Activated T-helper 1 cell treated with anti-CD3 and anti-CD28 coated beads, Interleukin-12 subunit alpha, Interleukin-12 subunit beta, Interleukin-2, Interleukin-4 antibody, amounts not matched to agents 30 ng/mL and 10 ng/mL and 1 ng/mL, durations not matched to agents 14 hours and 24 hours and 36 hours (primary cell): Measurements from ENCODE around the gene CLN5. TPM values are rescaled to one million over a fixed set of nuclear protein-coding genes. Genes with fewer than 3 reads are reported as not detected.

Experiments
- DNase-seq: peaks from one replicate; pipeline ENCODE4 v3.0.0; 2021; ENCODE audit warnings: low spot score
- H3K27ac Mint-ChIP-seq: one replicate; pipeline ENCODE4 v1.8.0; 2021; ENCODE audit warnings: mild to moderate bottlenecking, mixed read lengths
- H3K27me3 Mint-ChIP-seq: one replicate; pipeline ENCODE4 v1.8.0; 2022; ENCODE audit warnings: mild to moderate bottlenecking, moderate library complexity, mixed read lengths; ENCODE audit not compliant: insufficient read depth
- H3K36me3 Mint-ChIP-seq: one replicate; pipeline ENCODE4 v1.8.0; 2021; ENCODE audit warnings: low read depth, mixed read lengths
- H3K4me1 Mint-ChIP-seq: one replicate; pipeline ENCODE4 v1.8.0; 2021; ENCODE audit warnings: low read depth, mixed read lengths
- H3K4me3 Mint-ChIP-seq: one replicate; pipeline ENCODE4 v1.8.0; 2021; ENCODE audit warnings: mild to moderate bottlenecking, moderate library complexity, mixed read lengths
- H3K9me3 Mint-ChIP-seq: one replicate; pipeline ENCODE4 v1.8.0; 2021; ENCODE audit warnings: mixed read lengths
- intact Hi-C: fragments of 100-400 bp; cut with micrococcal nuclease; formaldehyde crosslinking; loops from one replicate; pipeline ENCODE4 v1.15.1; 2024
- total RNA-seq: library from RNA; stranded (reverse); gene quantifications from 2 replicates; pipeline ENCODE4 v1.2.3, GENCODE V29; 2022

Gene CLN5
- total RNA-seq, 1 donor from 2014 or later: 14.2 TPM

DNA sequence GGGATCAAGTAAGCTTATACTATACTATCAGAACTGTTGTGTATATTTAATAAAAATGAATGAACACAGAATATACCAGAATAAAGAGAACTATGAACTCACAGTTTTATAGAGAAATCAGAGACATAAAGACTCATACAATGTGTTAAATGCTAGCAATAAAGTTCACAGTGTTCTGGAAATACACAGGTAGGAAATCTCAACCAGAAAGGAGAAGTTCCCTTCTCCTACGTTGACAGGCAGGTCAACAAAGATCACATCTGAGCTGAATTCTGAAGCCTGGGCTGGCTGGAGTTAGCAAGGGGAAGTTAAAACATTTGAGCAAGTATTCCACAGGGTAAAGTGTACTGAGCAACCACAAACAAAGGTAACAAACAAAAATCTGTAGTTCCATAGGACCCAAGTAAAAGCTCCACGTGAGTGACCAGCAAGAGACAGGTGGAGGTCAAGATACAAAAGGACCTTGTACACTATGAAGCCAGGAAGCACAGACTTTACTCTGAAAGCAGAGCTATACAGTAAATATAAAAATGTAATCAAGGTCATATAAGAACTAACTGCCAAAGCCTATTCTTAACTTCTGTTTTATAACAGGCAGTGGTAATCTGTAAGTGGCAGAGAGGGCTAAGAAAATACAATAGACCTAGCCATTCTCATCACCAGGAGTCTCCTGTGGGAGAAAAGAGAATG, 22.1 kb downstream of the CLN5 start:
- Mint-ChIP-seq H3K9me3 (no peaks in the 10 kb centered on the region), H3K27ac (no peak overlapping the region), H3K4me1 (peaks cover 31% of the 10 kb centered on the region), H3K36me3 (peaks cover 53% of the 10 kb centered on the region), H3K27me3 (no peaks in the 10 kb centered on the region), H3K4me3 (no peak overlapping the region)
- no peak for DNase-seq
- intact Hi-C loops: no loop called here

DNA sequence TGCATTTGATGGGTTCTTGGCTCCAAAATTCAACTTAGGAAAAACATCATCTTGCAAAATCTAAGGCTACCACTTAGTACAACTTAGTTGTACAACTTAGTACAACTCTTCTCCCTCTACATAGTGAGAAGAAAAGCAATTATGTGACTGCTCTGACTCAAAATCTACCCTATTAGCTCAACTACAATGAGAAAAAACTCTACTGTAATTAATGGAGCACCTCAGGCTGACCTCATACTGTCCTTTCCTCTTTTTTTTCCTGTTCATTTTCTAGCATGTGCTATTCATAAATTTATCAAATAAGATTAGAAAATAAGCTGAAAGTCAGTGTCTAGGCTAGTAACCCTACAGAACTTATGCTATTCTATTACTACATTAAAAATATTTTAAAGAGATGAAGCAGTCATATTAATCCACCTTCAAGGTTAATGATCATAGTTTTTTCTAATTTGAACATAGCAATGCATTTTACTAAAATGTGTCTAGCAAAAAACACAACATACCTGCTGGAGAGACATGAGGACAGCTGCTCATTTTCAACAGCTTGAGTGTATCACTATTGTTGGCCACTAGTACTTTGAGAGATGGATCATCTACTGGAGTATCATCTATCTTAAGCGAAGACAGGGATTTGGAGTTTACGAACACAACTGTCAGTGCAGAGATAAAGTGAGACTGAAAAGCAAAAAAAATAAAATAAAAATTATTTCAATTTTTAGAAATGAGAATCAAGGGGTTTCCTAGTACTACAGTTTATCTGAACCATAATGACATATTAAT, 23.2 kb downstream of the CLN5 start:
- no peaks in the 10 kb centered on the region for H3K9me3 Mint-ChIP-seq
- no peak overlapping the region for H3K27ac Mint-ChIP-seq
- peaks cover 26% of the 10 kb centered on the region for H3K4me1 Mint-ChIP-seq
- DNase-seq: no peak
- no peaks in the 10 kb centered on the region for H3K27me3 Mint-ChIP-seq
- intact Hi-C loops: no loop called here
- H3K4me3 Mint-ChIP-seq: no peak overlapping the region
- peaks cover 45% of the 10 kb centered on the region for H3K36me3 Mint-ChIP-seq

DNA sequence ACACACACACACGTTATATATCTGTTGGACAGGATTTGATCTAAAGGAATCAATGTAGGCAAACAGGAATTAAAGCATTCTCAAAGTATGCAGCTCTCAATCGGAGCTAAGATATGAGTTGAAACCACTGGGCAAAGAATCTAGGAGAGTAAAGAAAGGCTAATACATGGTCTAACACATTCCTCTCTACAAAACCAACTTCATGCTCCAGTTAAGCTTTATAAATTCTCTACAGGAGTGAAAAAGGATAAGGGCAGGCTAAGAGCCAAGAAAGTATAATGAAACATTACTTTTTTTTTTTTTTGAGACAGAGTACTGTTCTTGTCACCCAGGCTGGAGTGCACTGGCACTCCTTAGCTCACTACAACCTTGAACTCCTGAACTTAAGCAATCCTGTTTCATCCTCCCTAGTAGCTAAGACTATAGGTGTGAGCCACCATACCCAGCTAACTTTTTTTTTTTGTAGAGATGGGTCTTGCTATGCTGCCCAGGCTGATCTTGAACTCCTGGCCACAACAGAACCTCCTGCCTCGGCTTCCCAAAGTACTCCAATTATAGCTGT, 24.5 kb downstream of the CLN5 start:
- no peaks in the 10 kb centered on the region for H3K27me3 Mint-ChIP-seq
- intact Hi-C loops: loop anchor here (1.0 kb wide), 1 partner anchor 9 kb away; no protein-coding TSS in a partner anchor

DNA sequence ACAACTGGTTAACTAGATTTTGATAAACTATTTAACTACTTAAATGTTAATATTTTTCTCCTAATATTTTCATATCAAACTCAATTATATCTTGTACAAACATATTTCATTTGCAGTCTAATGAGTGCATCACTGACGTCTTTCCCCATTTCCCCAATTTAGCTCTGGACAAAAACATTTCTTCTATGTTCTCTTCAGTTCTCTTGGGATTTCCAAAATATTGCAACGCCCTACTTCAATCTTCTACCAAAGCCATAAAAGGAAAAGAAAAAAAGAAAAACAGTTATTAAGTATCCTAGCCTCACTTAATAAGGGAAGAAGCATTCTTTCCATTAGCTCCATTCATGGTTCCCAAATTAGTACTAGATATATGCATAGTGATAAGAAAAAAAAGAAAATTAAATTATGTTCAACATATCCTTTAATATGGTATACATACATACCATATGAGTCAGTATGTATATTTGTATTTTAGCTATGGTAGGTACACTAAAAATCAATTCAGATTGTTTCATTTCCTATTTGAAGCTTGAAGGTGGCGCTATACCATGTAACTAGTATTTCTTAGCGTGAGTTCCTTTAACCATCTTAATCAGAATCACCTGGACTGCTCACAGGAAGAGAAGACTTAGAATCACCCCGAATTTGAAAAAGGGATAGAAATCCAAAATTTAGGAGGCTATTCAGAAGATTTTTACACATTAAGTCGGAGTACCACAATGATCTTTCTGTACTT, 25.2 kb downstream of the CLN5 start:
- H3K36me3 Mint-ChIP-seq: peaks cover 39% of the 10 kb centered on the region
- H3K27ac Mint-ChIP-seq: no peak overlapping the region
- H3K4me3 Mint-ChIP-seq: no peak overlapping the region
- no peaks in the 10 kb centered on the region for H3K9me3 Mint-ChIP-seq
- DNase-seq: no peak
- no peaks in the 10 kb centered on the region for H3K27me3 Mint-ChIP-seq
- intact Hi-C loops: loop anchor here (1.0 kb wide), 1 partner anchor 8 kb away; no protein-coding TSS in a partner anchor
- peaks cover 32% of the 10 kb centered on the region for H3K4me1 Mint-ChIP-seq

More for the DNA sequence above, 24.5 kb downstream of the CLN5 start:
- no peak for DNase-seq
- no peak overlapping the region for H3K4me3 Mint-ChIP-seq
- peaks cover 40% of the 10 kb centered on the region for H3K36me3 Mint-ChIP-seq
- no peaks in the 10 kb centered on the region for H3K9me3 Mint-ChIP-seq
- no peak overlapping the region for H3K27ac Mint-ChIP-seq
- H3K4me1 Mint-ChIP-seq: peaks cover 26% of the 10 kb centered on the region

DNA sequence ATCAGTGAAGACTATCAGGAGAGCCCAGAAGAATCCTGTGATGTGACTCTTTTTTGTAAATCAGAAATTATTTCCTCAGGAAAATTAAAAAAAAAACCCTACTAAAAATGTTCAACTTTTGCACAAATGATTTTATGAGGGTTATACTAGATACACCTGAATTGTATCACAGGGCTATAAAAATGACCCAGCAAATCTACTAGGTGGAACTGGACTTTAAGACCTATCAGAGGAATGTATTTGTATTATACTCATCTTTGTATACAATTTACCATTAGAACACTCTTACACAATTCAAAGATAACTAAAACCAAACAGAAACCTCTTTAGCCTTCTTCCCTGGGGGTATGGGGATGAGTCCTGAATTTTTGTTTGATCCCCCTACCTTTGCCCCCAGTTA, 27.9 kb downstream of the CLN5 start:
- no peak for DNase-seq
- intact Hi-C loops: no loop called here
- no peaks in the 10 kb centered on the region for H3K27me3 Mint-ChIP-seq
- no peak overlapping the region for H3K4me3 Mint-ChIP-seq
- no peaks in the 10 kb centered on the region for H3K9me3 Mint-ChIP-seq
- H3K4me1 Mint-ChIP-seq: peaks cover 46% of the 10 kb centered on the region
- H3K27ac Mint-ChIP-seq: no peak overlapping the region
- H3K36me3 Mint-ChIP-seq: peaks cover 35% of the 10 kb centered on the region

DNA sequence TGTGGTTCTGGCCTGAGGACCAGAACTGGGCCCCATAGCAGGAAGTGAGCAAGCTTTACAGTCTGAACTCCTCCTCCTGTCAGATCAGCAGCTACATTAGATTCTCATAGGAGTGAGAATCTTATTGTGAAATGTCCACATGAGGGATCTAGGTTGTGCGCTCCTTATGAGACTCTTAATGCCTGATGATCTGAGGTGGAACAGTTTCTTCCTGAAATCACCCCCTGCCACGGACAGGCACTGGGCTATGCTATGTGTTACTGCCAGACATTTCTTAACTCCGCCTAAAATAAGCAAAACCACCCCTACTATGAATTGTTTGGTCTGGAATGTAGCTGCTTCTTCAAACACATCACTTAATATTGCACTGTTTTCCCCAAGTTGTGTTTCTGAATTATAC, 30.5 kb downstream of the CLN5 start:
- H3K4me3 Mint-ChIP-seq: peak overlapping the region; percentile 2
- DNase-seq: no peak
- H3K36me3 Mint-ChIP-seq: peaks cover 26% of the 10 kb centered on the region
- H3K4me1 Mint-ChIP-seq: peaks cover 58% of the 10 kb centered on the region
- intact Hi-C loops: no loop called here
- no peaks in the 10 kb centered on the region for H3K9me3 Mint-ChIP-seq
- H3K27ac Mint-ChIP-seq: no peak overlapping the region
- H3K27me3 Mint-ChIP-seq: no peaks in the 10 kb centered on the region

DNA sequence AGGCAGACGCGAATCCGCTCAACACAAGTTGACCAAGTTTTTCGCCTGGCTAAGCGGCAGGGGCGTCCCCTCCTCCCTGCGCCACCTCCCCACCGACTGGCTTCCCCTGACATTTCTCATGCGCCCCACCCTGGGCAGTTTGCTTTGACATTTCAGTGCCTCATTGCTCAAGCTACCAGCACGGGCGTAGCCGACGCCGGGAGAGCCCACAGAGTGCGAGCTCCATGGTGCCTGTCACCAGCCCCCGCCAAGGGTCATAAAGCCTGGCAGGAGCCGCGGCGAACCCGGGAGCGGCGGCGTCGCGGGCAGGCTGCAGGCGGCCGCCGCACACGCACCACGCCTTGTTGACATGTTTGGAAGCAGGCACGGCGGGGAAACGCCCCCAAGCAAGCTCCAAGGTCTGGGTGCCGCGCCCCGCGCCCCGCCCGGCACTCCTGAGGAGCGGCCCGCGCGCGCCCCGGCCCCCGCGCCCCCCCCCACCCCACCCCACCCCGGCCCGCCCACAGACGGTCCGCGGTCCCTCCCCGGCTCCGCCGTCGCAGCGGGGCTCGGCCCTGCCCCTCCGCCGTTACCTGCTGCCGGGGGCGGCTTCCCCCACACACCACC, 34.5 kb downstream of the CLN5 start:
- H3K4me1 Mint-ChIP-seq: peaks cover 63% of the 10 kb centered on the region
- no peaks in the 10 kb centered on the region for H3K9me3 Mint-ChIP-seq
- intact Hi-C loops: loop anchor here (1.0 to 5.0 kb wide), 4 partner anchors 140 to 1704 kb away; partner anchors contain the start of gene KCTD12
- peak overlapping the region; percentile 94 for H3K4me3 Mint-ChIP-seq
- DNase-seq: peak; percentile 77
- peak overlapping the region; percentile 93 for H3K27ac Mint-ChIP-seq
- peaks cover 23% of the 10 kb centered on the region for H3K36me3 Mint-ChIP-seq
- H3K27me3 Mint-ChIP-seq: no peaks in the 10 kb centered on the region

DNA sequence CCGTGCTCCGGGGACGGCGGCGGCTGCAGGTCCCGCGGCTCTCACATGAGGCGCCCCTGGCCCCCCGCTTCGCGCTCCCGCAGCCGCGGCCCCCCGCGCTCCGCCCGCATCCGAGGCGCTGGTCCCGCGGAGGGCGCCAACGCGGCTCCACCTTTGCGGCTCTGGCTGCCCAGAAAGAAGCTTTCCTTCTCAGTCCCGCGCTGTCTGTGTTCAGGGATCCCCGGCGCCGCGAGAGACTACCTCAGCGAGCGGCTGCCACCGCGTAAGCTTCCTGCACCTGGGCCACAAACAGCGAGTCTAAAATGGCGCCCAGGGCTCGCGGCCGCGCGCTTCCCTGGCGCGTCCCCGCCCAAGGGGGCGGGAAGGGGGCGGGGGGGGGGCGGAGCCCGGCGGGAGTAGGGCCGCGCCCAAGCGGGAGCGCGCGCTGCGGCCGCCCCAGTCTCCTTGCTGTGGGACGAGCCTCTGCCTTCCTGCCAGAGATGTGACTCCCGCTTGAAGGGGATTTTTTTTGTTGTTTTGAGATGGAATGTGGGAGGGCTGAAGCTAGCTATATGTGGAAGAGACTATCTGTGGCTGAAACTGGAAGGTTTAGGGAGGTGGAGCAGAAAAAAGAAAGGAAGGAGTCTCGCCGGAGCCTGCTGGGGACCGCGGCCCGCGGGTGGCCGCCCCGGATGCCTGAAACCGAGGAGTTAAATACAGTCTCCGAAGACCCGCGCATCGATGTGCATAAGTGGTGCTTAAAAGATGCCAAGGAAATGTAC, 35.2 kb downstream of the CLN5 start, which contains the start of gene FBXL3:
TSS of gene FBXL3 (minus strand) at position 299 of the 761 bp plus-strand sequence. CDS start 5,299 bp downstream, outside the sequence.
- intact Hi-C loops: loop anchor here (1.0 to 5.0 kb wide), 9 partner anchors 8 to 1705 kb away; partner anchors contain the start of gene KCTD12
- peaks cover 58% of the 10 kb centered on the region for H3K4me1 Mint-ChIP-seq
- no peaks in the 10 kb centered on the region for H3K9me3 Mint-ChIP-seq
- peak; percentile 78 for DNase-seq
- peaks cover 19% of the 10 kb centered on the region for H3K36me3 Mint-ChIP-seq
- H3K27ac Mint-ChIP-seq: peak within 1 kb of the TSS; percentile 93
- no peaks in the 10 kb centered on the region for H3K27me3 Mint-ChIP-seq
- H3K4me3 Mint-ChIP-seq: peak within 1 kb of the TSS; percentile 94

DNA sequence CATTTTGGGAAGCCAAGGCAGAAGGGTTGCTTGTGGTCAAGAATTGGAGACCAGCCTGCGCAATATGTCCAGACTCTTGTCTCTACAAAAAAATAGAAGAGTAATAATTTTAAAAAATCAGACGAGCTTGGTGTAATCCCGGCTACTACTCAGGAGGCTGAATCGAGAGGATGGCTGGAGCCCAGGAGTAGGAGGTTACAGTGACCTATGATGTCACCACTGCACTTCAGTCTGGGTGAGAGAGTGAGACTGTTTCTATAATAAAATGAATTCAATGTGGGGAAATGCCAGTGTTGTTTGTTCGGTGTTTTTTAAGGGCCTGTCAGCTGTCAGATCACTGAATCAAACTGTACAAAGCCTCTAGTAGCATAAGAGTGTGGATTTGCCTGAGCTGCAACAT, 36.3 kb downstream of the CLN5 start:
- no peaks in the 10 kb centered on the region for H3K9me3 Mint-ChIP-seq
- no peaks in the 10 kb centered on the region for H3K27me3 Mint-ChIP-seq
- H3K27ac Mint-ChIP-seq: peak overlapping the region; percentile 61
- H3K4me3 Mint-ChIP-seq: peak overlapping the region; percentile 83
- H3K36me3 Mint-ChIP-seq: peaks cover 12% of the 10 kb centered on the region
- intact Hi-C loops: loop anchor here (5.0 kb wide), 2 partner anchors 264 to 1706 kb away; no protein-coding TSS in a partner anchor
- H3K4me1 Mint-ChIP-seq: peaks cover 46% of the 10 kb centered on the region
- no peak for DNase-seq

DNA sequence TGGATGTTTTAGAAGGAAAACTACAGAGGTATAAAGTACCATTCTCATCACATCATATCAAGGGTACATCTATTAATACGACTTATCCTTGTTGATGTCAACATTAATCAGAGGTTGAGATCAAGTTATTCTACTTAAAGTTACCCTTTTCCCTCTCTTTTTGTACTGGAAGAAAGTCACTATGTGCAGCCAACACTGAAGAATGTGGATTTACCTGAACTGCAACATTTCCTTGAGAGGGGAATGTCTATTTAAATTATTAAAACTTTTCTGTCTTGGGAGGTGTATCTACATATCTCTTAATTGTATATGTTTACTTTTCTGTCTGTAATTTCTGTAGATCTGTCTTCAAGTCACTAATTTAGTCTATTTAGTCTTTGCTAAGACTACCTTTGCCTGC, 37.6 kb downstream of the CLN5 start:
- peaks cover 6% of the 10 kb centered on the region for H3K36me3 Mint-ChIP-seq
- H3K27me3 Mint-ChIP-seq: no peaks in the 10 kb centered on the region
- H3K27ac Mint-ChIP-seq: no peak overlapping the region
- no peak overlapping the region for H3K4me3 Mint-ChIP-seq
- peaks cover 40% of the 10 kb centered on the region for H3K4me1 Mint-ChIP-seq
- H3K9me3 Mint-ChIP-seq: no peaks in the 10 kb centered on the region
- DNase-seq: no peak
- intact Hi-C loops: loop anchor here (5.0 kb wide), 2 partner anchors 263 to 1707 kb away; no protein-coding TSS in a partner anchor

DNA sequence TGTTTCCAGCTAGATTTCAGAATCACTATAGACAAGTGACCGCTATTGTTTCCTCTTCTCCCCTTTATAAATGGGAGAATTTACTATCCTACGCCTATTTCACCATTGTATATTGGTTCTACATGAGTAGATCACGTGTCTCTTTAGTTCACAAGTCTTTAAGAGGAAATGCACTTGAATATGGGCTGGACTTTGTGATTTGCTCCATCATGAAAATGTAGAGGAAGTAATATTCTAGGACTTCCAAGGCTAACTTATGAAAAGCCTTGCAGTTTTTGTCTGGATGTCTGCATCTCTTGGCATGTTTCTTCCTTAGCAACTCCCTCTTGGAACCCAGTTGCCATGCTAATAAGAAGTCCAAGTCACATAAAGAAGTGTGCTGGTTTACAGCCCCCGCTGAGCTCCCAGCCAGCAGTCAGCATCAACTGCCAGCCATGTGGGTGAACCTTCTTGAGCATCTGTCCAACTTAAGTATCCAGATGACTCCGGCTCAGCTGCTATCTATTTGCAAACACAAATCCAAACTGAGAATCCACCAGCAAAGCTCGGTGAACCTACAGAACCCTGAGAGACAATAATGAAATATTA, 39.9 kb downstream of the CLN5 start:
- Mint-ChIP-seq H3K27ac (no peak overlapping the region), H3K4me3 (no peak overlapping the region)
- intact Hi-C loops: no loop called here

More for the DNA sequence above, 39.9 kb downstream of the CLN5 start:
- Mint-ChIP-seq H3K36me3 (no peaks in the 10 kb centered on the region), H3K9me3 (no peaks in the 10 kb centered on the region), H3K4me1 (peaks cover 23% of the 10 kb centered on the region), H3K27me3 (no peaks in the 10 kb centered on the region)
- no peak for DNase-seq
